HG02623 (cell line): Measurements from ENCODE around the gene SPTBN4.
"Not testable (repeated sequence)": the region's sequence is repeated elsewhere in the genome, so short reads cannot be mapped to it uniquely, and the experiment has no call there.

Source experiments
- ATAC-seq: cut with Tn5 transposase; IDR thresholded peaks from one replicate; pipeline ENCODE4 v1.9.1; 2021; ENCODE audit warnings: moderate library complexity; ENCODE audit not compliant: unreplicated experiment

Gene SPTBN4

GRCh38 chr19:40466985-40467734 lies at the start of gene SPTBN4:
Gene SPTBN4, plus strand, starts transcription at chr19:40467001. Its CDS starts 5,621 bp downstream, at chr19:40472622.
- no peak for ATAC-seq

DNA sequence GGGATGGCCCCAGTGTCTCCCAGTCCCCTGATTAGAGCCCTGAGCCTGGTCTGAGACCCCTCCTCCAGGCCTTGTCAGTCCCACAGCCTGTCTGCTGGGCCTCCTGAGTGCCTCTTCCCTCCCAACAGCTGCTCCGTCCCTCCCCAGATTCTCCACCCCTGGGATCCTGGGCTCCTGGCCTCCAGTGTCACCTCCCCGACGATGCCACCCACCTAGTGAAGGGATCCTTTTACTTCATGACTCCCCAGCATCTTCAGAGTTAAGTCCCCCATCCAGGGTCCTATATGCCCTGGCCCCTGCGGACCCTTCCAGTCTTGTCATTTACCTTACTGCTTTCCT lies 49.2 kb upstream of the SPTBN4 start:
- no peak for ATAC-seq

DNA sequence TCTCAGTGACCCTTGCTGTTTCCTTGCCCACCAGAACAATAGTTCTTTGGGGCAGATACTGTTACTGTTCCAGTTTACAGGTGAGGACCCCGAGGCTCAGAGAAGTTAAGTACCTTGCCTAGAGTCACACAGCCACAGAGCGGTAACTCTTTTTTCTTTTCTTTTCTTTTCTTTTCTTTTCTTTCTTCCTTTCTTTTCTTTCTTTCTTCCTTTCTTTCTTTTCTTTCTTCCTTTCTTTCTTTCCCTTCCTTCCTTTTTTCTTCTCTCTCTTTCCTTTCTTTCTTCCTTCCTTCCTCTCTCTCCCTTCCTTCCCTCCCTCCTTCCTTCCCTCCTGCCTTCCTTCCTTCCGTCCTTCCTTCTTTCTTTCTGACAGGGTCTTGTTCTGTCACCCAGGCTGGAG lies 48.8 kb upstream of the SPTBN4 start:
- no peak for ATAC-seq

GRCh38 chr19:40419066-40419612 lies 47.7 kb upstream of the SPTBN4 start:
- no peak for ATAC-seq

DNA sequence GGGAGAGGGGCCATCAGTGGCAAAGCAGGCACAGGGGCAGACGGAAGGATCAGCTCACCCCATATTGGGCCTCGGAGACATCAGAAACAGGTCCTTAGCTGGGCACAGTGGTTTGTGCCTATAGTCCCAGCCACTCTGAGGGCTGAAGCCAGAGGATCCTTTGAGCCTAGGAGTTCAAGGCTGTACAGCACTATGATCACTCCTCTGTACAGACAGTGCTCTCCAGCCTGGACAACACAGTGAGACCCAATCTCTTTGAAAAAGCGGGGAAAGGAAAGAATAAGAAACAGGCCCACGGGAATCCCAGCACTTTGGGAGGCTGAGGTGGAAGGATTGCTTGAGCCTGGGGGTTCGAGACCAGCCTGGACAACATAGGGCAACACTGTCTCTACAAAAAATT lies 47.0 kb upstream of the SPTBN4 start:
- ATAC-seq = no peak

GRCh38 chr19:40420451-40420765 lies 46.4 kb upstream of the SPTBN4 start:
- ATAC-seq = no peak

GRCh38 chr19:40420766-40421765 lies 45.7 kb upstream of the SPTBN4 start:
- no peak for ATAC-seq

DNA sequence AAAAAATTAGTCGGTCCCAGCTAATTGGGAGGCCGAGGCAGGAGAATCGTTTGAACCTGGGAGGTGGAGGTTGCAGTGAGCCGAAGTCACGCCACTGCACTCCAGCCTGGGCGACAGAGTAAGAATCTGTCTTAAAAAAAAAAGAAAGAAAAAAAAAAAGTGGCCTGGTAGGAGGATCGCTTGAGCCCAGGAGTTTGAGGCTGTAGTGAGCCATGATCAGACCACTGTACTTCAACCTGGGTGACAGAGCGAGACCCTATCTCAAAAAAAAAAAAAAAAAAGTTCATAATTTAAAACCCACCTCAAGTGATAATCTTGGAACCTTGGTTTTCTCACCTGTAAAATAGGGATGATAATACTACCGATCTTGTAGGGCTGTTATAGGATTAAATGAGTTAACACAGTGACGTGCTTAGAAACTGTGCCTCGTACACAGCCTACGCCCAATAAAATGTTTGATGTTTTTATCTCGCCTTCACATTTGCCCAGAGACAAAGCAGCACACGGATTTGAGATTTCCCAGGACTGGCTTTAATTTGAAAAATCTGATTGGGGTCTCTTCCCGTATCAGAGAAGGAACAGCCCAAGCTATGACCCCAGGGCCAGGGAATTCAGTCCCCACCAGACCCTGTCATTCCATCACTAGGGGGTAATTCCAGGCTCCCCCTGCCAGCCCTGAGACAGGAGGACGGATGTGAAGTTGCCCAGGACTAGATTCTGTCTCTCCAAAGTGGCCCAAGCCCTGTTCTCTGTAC lies 44.6 kb upstream of the SPTBN4 start:
- ATAC-seq = no peak

DNA sequence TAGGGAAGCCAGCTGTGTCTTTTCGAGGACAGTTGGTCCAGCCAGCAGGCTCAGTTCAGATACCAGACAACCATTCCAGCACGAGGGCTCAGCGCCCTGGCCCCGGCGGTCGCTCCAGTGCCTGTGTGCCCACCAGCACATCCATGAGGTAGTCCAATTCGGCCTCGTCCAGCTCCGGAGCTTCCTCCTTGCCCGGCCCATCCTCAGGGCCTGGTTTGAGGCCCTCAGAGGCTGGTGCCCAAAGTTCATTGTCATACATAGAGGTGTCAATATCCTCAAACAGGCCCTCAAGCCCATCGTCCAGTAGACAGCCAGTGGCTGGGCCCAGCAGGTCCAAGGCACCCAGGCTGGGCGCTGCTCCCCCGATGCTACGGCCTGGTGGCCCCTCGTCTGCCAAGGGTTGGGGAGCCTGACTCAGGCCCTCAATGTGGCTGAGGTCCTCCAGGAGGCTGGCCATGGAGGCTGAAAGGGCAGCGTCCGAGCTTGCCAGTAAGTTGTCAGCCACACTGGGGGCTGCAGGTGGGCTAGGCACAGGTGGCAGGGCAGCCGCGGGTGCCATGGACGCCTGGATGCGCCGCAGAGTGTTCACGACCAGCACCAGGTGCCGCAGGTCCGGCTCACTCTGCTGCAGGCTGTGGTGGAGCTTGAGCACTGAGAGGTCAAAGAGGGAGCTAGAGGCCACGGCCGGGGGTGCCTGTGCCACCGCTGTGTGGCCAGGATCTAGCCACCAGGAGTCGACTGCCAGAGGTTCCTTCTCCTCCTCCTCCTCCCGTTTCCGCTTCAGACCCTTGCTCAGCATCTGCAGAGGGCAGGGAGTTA lies 43.8 kb upstream of the SPTBN4 start:
- no peak for ATAC-seq

- no peak for ATAC-seq
Observed at GRCh38 chr19:40423938-40424337, 42.9 kb upstream of the SPTBN4 start.

GRCh38 chr19:40424637-40425449 lies 42.0 kb upstream of the SPTBN4 start:
- no peak for ATAC-seq

DNA sequence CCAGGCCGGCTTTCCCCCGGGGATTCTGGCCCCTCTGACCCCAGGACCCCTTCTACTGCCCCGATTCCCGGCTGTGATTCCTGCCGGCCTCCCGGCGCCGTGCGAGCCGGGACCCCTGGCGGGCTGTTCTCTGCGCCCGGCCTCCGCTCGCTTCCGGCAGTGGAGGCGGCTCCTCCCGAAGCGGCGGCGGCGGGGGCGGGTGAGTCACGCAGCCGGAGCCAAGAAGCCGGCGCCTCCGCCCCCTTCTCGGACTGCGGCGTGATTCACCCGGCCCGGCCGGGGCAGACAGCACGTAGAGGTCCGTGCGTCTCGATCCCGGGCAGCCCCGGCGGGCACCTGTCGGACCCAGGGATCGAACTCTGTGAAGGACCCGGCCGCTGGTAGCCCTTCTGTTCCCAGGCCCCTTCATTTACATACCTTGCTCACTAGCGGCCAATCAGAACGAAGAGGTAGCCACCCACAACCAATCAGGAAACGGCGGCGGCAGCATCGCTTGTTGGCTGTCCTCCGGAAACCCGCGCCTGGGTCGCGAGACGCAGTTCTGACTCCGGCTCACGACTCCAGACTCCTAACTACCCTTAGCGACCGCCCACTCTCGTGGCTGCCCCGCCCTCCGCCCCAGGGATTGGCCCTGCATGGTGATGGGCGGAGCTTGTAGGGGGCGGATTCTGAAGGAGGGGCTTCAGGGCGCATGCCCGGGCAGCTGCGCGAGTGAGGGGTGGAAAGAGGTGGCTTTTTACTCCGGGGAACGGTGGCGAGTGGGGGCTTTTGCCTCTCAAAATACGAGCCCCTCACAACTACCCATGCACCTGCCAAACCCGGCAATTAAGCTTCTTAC lies 41.1 kb upstream of the SPTBN4 start, which contains the start of gene SERTAD1:
TSS of gene SERTAD1 (minus strand) at position 543 of the 838 bp plus-strand sequence. CDS start 2,446 bp downstream, outside the sequence.
- peak; percentile 73 for ATAC-seq

DNA sequence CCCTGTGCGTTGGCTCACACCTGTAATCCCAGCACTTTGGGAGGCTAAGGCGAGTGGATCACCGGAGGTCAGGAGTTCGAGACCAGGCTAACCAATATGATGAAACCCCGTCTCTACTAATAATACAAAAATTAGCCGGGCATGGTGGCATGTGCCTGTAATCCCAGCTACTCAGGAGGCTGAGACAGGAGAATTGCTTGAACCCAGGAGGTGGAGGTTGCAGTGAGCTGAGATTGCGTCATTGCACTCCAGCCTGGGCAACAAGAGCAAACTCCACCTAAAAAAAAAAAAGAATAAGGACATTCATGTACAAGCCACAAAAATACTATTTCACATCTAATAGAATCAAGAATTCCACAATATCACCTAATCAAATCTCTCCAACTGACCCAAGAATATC lies 38.6 kb upstream of the SPTBN4 start:
- not testable (repeated sequence) for ATAC-seq

- not testable (repeated sequence) for ATAC-seq
Observed at GRCh38 chr19:40430242-40430641, 36.6 kb upstream of the SPTBN4 start.

DNA sequence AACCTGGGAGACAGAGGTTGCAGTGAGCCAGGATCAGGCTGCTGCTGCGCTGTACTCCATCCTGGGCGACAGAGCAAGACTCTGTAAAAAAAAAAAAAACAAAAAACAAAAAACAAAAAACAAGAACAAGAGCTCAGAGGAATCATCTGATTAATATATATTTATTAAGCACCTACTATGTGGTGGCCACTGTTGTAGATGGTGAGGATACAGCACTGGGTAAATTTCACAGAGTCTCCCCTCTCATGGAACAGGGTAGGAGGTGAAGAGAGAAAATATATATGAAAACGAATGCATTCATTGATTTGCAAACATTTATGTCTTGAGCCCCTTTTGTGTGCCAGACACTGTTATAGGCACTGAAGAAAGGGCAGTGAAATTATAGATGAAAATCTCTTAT lies 35.1 kb upstream of the SPTBN4 start:
- ATAC-seq = no peak

- ATAC-seq = not testable (repeated sequence)
Observed at GRCh38 chr19:40432760-40433159, 34.0 kb upstream of the SPTBN4 start.

- ATAC-seq = peak; percentile 61
Observed at GRCh38 chr19:40433391-40434216, 33.2 kb upstream of the SPTBN4 start.
